GM21423 (cell line): ENCODE measurements around the gene DNAJB7.
"Not testable (repeated sequence)": the region's sequence is repeated elsewhere in the genome, so short reads cannot be mapped to it uniquely, and the experiment has no call there.

ENCODE experiments used
- ATAC-seq: cut with Tn5 transposase; IDR thresholded peaks from one replicate; pipeline ENCODE4 v1.9.1; 2021; ENCODE audit warnings: mild to moderate bottlenecking, moderate library complexity; ENCODE audit not compliant: unreplicated experiment

The DNAJB7 gene

GRCh38 chr22:40845816-40846215 lies 16.1 kb downstream of the DNAJB7 start:
- ATAC-seq, result not testable (repeated sequence)

- ATAC-seq, result no peak
These were observed 17.0 kb downstream of the DNAJB7 start for GRCh38 chr22:40844951-40845350.

DNA sequence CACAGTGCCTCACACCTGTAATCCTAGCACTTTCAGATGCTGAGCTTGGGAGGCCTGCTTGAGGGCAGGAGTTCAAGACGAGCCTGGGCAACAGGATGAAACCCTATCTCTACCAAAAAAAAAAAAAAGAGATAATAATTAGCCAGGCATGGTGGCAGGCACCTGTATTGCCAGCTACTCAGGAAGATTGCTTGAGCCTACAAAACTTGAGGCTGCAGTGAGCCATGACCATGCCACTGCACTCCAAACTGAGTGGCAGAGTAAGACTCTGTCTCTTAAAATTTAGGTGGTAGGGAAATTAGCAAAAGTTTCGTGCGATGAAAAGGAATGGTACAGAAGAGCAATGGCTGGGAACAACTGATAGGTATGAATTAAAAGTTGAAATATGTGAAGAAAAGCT lies 23.4 kb downstream of the DNAJB7 start:
- no peak for ATAC-seq

DNA sequence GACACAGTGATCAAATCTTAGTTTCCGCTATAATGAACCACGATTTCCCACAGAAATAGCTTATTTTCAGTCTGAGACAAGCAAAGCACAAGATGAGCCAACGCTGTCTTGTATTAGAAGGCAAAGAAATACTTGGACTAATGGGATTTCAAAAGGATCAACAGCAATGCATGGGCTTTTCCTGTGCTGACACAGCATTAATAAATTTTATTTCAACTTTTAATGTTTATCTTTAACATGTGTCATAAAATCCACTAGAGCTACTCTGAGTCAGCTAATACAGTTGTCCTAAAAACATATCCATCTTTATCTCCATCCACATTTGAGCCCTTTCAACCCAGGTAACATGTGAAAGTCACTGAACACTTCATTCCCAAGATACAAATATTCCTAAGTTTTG lies 27.3 kb downstream of the DNAJB7 start:
- no peak for ATAC-seq

GRCh38 chr22:40829131-40829530 lies 32.8 kb downstream of the DNAJB7 start:
- no peak for ATAC-seq

- ATAC-seq, result no peak
These were observed 34.8 kb downstream of the DNAJB7 start for GRCh38 chr22:40826984-40827741.

DNA sequence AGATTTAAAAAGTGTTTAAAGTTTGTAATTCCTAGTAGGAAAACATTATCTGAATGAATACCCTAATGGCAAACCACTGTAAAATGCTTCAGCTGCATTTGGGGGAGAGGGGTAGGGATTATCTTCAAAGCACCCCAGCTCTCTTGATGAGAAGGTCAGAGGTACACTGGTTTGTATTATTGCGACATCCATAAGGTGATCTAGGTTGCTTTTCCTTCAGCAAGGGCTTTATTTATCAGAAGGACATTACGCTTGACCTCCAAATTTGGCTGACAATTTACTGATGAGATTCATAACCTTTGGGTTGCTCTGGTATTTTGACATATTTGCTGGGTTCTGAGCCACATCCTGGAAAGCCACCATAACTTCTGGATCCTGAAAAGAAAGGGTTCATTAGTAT lies 35.6 kb downstream of the DNAJB7 start:
- ATAC-seq, result not testable (repeated sequence)

DNA sequence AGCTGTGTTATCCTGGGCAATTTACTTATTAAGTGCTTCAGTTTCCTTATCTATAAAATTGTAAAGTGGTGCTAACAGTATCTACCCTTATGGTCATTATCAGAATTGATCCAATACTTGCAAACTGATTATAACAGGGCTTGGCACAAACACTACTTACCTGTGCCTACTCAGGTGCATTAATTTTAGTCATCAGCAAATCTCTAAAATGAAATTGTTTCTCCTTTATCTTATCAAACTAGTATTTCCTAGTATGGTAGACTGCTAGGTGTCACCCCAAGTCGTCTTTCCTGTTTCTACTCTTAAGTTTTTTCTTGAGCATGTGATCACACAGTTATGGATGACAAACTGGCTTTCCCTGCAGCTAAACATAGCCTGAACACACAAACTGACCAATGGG lies 38.5 kb downstream of the DNAJB7 start:
- no peak for ATAC-seq

- ATAC-seq, result no peak
These were observed 42.2 kb downstream of the DNAJB7 start for GRCh38 chr22:40819599-40820140.

DNA sequence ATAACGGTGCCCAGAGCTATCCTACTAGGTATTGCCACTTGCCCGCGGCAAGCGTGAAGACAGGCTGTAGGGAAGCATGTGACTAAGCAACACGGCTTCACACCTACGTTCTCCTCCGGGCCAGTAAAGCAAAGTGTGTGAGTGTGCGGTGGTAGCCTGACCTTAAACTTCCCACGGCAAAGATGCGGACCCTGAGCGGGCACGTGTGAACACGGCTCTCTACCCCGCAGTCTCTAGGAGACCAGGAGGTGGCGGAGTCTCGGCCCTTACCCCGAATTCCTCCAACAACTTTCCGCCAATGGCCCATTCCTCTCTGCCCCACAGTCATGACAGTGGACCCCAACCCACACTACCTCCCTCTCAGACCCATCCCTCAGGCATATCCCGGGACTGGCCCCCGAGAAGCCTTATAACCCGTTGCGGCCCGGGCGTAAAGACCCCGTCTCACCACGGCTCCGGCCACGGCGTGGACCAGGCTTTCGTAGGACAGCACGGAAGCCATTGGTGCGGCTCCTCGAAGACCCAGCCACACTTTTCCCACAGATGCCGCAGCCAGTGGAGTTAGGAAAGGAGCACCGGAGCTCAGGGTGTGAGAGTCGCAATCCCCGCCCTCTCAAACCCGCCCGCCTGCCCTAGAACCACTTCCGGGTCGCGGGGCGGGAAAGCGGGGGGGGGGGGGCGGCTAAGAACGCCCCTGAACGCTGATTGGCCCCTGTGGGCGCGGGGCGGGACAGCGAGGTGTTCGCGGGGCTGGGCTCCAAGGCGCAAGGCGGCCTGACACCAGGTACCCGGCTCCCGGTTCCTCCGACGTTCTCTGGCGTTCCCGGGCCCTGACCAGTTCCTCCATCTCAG lies 42.9 kb downstream of the DNAJB7 start, which contains the start of gene SLC25A17:
SLC25A17 (minus strand) TSS at position 600 of the 852 bp plus-strand sequence; CDS start at position 502, 98 bp downstream.
- peak; percentile 81 for ATAC-seq

- ATAC-seq, result no peak
These were observed 43.6 kb downstream of the DNAJB7 start for GRCh38 chr22:40818192-40818746.

DNA sequence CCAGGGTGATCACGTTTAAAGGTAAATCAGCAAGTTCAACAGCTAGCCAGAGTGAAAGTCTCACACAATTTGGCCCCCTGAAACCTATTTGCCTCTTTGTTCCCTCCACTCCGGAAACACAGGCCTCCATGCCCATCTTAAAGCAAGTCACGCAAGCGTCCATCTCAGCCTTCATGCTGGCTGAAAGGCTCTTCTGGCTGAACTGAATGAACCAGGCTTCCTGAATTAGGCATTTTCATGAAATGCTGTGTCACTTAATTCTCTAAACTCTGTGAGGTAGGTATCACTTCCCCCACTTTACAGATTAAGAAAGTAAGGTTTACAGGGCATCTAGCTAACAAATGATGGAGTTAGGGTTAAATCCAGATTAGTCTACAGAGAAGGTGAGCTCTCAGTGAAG lies 44.2 kb downstream of the DNAJB7 start:
- ATAC-seq, result no peak

GRCh38 chr22:40813912-40814315 lies 48.0 kb downstream of the DNAJB7 start:
- no peak for ATAC-seq
